Measurements from ENCODE around the gene VPREB1. TPM values are rescaled to one million over a fixed set of nuclear protein-coding genes. Genes with fewer than 3 reads are reported as not detected.
"Not testable (repeated sequence)": the region's sequence is repeated elsewhere in the genome, so short reads cannot be mapped to it uniquely, and the experiment has no call there.

The VPREB1 gene
- total and polyA plus RNA-seq, 2 of the 4 experiments (the other 2 are of a cell fraction), result not detected

- not testable (repeated sequence) for BruUV-seq (replicated peaks)
Observed at GRCh38 chr22:22258597-22259415, 14.2 kb downstream of the VPREB1 start.

GRCh38 chr22:22260169-22260568 lies 15.6 kb downstream of the VPREB1 start:
- H2AK5ac ChIP-seq (ENCODE audit: low read depth, low read length); H3K9ac ChIP-seq (ENCODE audit: low read depth, low read length); ATAC-seq (ENCODE audit: low read depth); H3K27ac ChIP-seq (ENCODE audit: insufficient read depth, low read length); CTCF ChIA-PET; H2BK15ac ChIP-seq (ENCODE audit: low read depth, low read length); H3K4me2 ChIP-seq (ENCODE audit: low read depth, low read length); H4K20me1 ChIP-seq (ENCODE audit: insufficient read depth, low read length); H3K14ac ChIP-seq (replicated peaks; ENCODE audit: low read depth, low read length); H3K23ac ChIP-seq (ENCODE audit: low read depth, low read length); H4K8ac ChIP-seq (ENCODE audit: low read depth in 2 of 2, low read length in 2 of 2); H3K4me1 ChIP-seq (ENCODE audit: control insufficient read depth, insufficient read depth, low read length); H3K36me3 ChIP-seq (ENCODE audit: control insufficient read depth, insufficient read depth, low read length); DNase-seq; POLR2A ChIA-PET (ENCODE audit: unreplicated experiment); H2AFZ ChIP-seq (replicated peaks; ENCODE audit: low read length, poor library complexity); H3K79me1 ChIP-seq (ENCODE audit: low read depth in 1 of 2, low read length in 2 of 2); H3K4ac ChIP-seq (ENCODE audit: low read depth, low read length); H2BK5ac ChIP-seq (ENCODE audit: low read depth, low read length, poor library complexity, severe bottlenecking); dilution Hi-C loops (cut with HindIII; ENCODE audit: low sequenced_read_pairs, unreplicated experiment); H4K5ac ChIP-seq (ENCODE audit: low read depth, low read length); H3K9me3 ChIP-seq (ENCODE audit: control insufficient read depth, insufficient read depth, low read length); H3K56ac ChIP-seq (ENCODE audit: extremely low read depth, insufficient read depth, low read length); BruUV-seq (replicated peaks); H2BK20ac ChIP-seq (ENCODE audit: low read depth, low read length); H3K4me3 ChIP-seq (ENCODE audit: insufficient read depth, low read depth, low read length); H4K91ac ChIP-seq (ENCODE audit: insufficient read depth, low read depth, low read length); H3K27me3 ChIP-seq (ENCODE audit: control insufficient read depth, insufficient read depth, low read length); H2BK120ac ChIP-seq (ENCODE audit: low read depth, low read length); in situ Hi-C loops (cut with MboI; ENCODE audit: low sequenced_read_pairs); H3K18ac ChIP-seq (ENCODE audit: low read depth, low read length); intact Hi-C loops (cut with micrococcal nuclease); H2AK9ac ChIP-seq (replicated peaks; ENCODE audit: low read depth, low read length, poor library complexity); H3K9me1 ChIP-seq (ENCODE audit: insufficient read depth, low read length): not testable (repeated sequence)
- WGBS, 2 experiments (ENCODE audit: extremely low coverage in 2 of 2, insufficient read length in 1 of 2), result no CpG with 5 or more reads among the region's 2 CpGs

More at GRCh38 chr22:22258597-22259415, 14.2 kb downstream of the VPREB1 start:
- H2BK15ac ChIP-seq (ENCODE audit: low read depth, low read length); H4K91ac ChIP-seq (ENCODE audit: insufficient read depth, low read depth, low read length); H2BK120ac ChIP-seq (ENCODE audit: low read depth, low read length); H3K9ac ChIP-seq (ENCODE audit: low read depth, low read length); H3K27me3 ChIP-seq (ENCODE audit: control insufficient read depth, insufficient read depth, low read length); POLR2A ChIA-PET (ENCODE audit: unreplicated experiment); H3K79me1 ChIP-seq (ENCODE audit: low read depth in 1 of 2, low read length in 2 of 2); H4K8ac ChIP-seq (ENCODE audit: low read depth in 2 of 2, low read length in 2 of 2); H3K18ac ChIP-seq (ENCODE audit: low read depth, low read length); H3K14ac ChIP-seq (replicated peaks; ENCODE audit: low read depth, low read length); H4K20me1 ChIP-seq (ENCODE audit: insufficient read depth, low read length); ATAC-seq (ENCODE audit: low read depth); H3K4ac ChIP-seq (ENCODE audit: low read depth, low read length); H3K56ac ChIP-seq (ENCODE audit: extremely low read depth, insufficient read depth, low read length); DNase-seq; H2AK9ac ChIP-seq (replicated peaks; ENCODE audit: low read depth, low read length, poor library complexity); H3K23ac ChIP-seq (ENCODE audit: low read depth, low read length); H4K5ac ChIP-seq (ENCODE audit: low read depth, low read length); H2BK20ac ChIP-seq (ENCODE audit: low read depth, low read length); H3K4me2 ChIP-seq (ENCODE audit: low read depth, low read length); H3K36me3 ChIP-seq (ENCODE audit: control insufficient read depth, insufficient read depth, low read length); H3K4me1 ChIP-seq (ENCODE audit: control insufficient read depth, insufficient read depth, low read length); in situ Hi-C loops (cut with MboI; ENCODE audit: low sequenced_read_pairs); H2AK5ac ChIP-seq (ENCODE audit: low read depth, low read length); intact Hi-C loops (cut with micrococcal nuclease); dilution Hi-C loops (cut with HindIII; ENCODE audit: low sequenced_read_pairs, unreplicated experiment); CTCF ChIA-PET; H3K27ac ChIP-seq (ENCODE audit: insufficient read depth, low read length); H3K4me3 ChIP-seq (ENCODE audit: insufficient read depth, low read depth, low read length); H2AFZ ChIP-seq (replicated peaks; ENCODE audit: low read length, poor library complexity); H2BK5ac ChIP-seq (ENCODE audit: low read depth, low read length, poor library complexity, severe bottlenecking); H3K9me1 ChIP-seq (ENCODE audit: insufficient read depth, low read length); H3K9me3 ChIP-seq (ENCODE audit: control insufficient read depth, insufficient read depth, low read length): not testable (repeated sequence)
- WGBS, 2 experiments (ENCODE audit: extremely low coverage in 2 of 2, insufficient read length in 1 of 2), result no CpG with 5 or more reads among the region's 7 CpGs
